HG03064 (cell line): ENCODE results near the gene NUB1.

Source experiments
- ATAC-seq: cut with Tn5 transposase; IDR thresholded peaks from one replicate; pipeline ENCODE4 v1.9.1; 2021; ENCODE audit warnings: low read depth; ENCODE audit not compliant: unreplicated experiment

Gene NUB1

DNA sequence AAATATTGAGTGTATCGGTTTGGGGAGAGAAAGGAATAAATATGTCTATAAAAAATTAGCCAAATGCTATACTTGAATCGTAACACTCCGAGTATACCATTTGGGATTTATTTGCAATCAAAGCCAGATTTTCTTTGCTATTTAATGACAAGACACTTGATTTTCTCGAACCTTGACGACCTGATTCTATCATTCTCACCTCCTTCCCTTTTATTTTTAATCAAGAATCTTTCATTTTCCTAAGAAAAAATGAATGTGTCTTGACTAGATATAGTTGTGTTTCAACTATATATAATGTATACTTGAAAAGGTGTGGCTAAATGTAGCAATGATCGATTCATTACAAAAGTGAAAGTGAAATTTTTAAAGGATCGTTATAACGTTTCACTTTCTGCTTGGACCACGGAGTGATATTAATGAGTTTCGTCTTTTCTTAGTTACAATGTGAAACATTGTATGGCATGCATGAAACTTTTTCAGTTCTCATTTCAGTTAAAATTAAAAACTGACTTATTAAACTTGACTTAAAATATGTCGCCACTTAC, 562 bp downstream of the NUB1 start:
- ATAC-seq, result peak; percentile 58

DNA sequence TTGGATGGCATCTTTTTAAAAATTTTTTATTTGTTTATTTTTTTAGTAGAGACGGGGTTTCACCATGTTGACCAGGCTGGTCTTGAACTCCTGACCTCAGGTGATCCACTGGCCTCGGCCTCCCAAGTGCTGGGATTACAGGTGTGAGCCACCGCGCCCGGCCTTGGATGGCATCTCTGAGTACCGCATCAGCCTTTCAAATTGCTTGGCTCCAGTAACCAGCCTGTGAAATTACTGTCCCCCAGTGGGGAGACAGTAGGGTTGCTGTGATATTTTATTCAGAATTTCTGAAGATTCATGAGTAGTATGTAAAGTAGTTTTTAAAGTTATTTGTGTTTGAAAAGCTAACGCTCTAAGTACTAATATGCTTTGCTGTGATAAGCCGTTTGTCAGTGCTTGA, 1.2 kb downstream of the NUB1 start:
- ATAC-seq, result no peak

DNA sequence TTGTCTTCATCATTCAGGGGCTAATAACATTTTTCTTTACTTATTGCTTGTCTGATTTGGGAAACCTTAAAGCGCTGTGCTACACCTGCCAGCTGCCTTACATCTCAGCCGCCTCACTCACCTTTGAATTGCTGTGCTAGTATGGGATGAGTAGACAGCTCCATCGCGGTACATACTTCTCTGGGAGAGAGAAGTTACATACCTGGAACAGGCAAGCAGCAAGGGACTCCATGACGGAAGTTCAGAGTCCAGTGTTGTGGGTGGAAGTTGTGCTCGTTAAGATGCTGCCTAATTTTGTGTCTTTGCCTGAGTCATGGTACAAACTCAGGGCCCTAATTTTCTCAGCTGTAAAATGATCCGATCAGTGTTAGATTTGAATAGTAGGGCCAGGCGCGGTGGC, 1.9 kb downstream of the NUB1 start:
- ATAC-seq, result no peak

DNA sequence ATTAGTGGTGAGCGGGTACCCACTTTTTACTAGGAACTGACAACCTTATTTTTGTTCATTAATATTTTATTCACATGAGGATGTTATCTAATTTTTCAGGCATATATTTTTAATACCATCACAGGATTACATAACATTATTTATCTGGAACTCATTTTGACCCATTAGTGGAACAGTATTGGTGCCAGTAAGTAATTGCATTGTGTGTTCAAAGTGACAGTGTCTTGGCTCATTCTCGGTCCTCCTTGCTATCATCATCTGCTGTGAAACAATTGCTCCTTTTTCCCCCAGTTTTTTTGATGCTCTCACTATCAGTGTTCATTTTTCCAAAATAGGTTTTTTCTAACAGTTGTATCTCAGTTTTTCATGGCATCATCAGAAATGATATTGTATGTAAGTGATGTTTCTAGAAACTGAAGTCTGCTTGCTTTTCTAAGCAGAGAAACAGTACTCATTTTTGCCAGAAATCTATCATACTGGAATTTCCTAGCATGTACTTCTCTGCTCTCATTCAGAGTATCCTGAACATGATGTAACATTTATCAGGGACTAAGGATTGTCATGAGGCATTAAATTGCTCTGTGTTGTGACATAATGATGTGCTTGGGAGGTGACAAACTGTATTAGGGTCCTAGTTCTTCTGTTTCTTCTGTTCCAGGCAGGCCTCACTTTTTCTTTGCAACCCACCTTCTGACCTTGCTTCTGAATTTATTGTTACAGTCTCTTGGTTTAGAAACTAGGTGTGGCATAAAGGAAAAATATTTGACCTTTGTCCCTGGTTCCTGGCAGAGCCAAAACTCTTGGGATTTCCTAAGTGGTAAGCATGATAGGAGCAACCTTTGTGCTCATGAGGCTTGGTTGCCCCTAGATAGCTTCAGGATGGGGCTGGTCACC, 4.2 kb downstream of the NUB1 start:
- ATAC-seq, result no peak

DNA sequence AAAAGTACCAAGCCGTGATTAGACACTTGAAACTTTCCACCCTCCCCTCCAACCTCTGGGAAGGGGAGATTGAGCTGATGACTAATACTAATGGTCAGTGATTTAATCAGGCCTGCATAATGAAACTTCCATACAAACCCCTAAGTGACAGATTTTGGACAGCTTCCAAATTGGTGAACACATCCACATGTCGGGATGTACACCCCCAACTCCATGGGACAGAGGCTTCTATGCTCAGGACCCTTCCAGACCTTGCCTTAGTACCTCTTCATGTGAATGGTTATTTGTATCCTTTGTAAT, 4.8 kb downstream of the NUB1 start:
- ATAC-seq, result no peak

DNA sequence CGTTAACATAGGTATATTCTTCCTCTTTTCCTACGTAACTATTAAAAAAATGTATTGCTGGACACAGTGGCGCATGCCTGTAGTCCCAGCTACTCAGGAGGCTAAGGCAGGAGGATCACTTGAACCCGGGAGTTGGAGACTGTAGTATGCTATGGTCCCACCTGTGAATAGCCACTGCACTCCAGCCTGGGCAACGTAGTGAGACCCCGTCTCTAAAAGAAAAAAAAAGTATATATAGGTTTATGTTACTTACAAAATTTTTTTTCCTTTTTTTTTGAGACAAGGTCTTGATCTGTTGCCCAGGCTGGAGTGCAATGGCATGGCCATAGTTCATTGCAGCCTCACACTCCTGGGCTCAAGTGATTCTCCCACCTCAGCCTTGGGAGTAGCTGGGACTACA, 5.6 kb downstream of the NUB1 start:
- ATAC-seq, result no peak

DNA sequence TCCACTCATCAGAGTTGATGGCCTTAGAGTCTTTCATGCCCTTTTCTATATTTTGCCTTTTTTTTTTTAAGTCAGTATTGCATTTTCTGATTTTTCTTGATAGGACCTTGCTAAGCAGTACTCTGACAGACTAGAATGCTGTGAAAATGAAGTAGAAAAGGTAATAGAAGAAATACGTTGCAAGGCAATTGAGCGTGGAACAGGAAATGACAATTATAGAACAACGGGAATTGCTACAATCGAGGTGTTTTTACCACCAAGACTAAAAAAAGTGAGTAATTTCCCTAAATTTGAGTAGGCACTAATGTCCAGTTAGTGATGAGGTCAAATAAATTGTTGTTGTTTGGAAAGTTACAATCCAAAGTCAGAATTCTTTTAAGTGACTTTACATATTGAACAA, 7.4 kb downstream of the NUB1 start:
- no peak for ATAC-seq

DNA sequence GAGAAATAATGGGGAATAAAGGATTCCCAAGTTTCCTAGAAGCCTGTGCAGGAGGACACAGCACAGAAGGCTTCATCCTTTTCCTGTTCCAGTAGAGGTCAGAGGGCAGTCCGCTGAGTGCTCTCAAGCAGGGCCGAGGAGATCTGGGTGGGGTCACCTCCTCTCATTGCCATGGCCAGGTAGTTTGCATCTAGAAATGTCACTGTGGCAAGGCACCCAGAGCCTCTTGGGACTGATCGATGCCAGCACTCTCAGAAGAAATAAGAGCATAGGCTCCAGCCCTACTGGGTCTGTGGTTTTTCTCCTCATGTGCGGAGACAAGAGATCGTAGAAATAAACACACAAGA, 7.9 kb downstream of the NUB1 start:
- peak; percentile 37 for ATAC-seq

DNA sequence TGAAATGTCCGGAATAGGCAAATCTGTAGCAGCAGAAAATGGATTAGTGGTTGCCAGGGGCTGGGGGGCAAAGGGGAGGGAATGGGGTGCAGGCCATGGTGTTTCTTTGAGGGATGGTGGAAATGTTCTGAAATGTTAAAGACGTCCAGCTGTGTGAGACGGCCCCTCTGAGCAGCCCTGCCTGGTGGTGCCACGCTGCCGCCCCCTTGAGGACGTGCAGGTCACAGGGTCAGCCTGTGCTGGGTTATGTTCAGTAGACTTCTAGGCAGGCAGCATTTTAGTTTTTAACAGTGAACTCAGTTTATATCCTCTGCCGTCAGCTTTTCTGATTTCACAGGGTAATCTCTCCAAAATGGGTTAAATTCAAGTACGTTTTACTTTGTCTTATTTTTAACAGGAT, 9.4 kb downstream of the NUB1 start:
- no peak for ATAC-seq

DNA sequence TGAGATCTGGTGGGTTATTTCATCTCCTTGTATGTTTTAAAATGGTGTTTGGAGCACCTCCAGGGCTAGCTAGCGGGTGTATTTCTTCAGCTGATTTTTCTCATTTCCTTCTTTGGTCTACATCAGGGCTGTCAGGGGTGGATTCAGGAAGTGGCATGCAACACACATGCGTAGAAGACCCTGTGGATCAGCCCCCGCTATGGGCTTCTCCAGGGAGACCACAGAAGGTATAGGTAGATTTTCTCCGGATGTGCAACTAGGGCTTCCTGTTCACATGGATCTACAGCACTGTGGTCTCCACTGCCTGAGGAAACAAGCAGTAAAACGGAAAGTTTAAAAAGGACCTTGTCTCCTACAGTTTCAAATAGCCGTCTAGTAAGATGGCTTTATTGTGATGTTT, 10.4 kb downstream of the NUB1 start:
- no peak for ATAC-seq

DNA sequence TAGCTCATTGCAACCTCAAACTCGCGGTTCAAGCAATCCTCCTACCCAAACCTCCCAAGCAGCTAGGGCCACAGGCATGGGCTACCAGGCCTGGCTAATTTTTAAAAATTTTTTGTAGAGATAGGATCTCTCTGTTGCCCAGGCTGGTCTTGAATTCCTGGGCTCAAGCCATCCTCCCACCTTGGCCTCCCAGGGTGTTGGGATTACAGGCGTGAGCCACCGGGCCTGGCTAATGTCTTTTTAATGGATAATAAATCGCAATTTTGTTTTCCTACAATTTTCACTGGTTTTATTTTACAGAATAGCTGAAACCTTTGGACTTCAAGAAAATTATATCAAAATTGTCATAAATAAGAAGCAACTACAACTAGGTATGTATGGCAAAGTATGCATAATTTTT, 10.9 kb downstream of the NUB1 start:
- no peak for ATAC-seq

DNA sequence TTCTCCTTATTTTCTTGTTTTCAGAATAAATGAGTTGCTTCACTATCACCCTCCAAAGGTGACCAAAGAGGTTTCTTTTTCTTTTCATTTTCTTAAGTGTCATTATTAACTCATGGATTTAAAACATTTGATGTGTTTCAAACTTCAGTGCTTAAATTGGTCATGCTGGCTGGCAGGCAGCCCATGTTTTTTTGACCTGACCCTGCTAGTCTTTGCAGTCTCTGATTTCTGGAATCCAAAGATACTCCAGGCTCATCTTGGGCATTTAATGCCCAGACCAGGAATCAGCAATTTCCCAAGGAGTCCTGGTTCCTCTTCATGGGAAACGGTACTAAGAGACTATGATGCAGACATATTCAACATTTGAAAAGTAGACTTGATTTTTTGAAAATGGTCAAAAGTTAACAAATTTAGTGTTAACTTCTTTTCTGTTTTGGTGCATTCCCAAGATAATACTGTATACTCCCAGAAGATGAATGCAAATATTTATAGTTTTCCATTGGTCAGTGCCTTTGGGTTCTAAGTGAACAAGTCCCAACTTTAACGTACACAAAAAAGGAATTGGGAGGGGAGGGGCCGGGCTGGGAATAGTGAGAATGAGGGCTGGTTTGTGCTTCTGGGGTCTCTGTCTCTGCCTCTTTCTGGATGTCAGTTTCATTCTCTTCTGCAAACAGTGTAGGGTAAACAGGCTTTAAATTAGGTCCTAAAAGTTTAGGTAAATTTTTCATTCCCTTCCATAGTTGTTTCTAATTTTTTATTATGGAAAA, 19.8 kb downstream of the NUB1 start:
- no peak for ATAC-seq

DNA sequence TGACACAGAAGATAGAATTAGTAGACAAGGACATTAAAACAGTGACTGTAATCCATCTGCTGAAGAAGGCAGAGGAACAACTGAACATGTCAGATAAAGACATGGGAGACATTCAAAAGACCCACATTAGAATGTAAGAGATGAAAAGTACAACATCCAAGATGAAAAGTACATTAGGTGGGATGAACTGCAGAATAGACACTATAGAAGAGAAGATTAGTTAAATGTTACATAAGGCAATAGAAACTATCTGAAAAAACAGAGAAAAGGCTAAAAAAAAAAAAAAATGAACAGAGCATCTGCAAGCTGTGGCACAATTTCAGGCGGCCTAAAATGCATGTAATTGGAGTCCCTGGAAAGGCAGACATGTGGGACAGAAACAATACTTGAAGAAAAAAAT, 21.6 kb downstream of the NUB1 start:
- no peak for ATAC-seq

DNA sequence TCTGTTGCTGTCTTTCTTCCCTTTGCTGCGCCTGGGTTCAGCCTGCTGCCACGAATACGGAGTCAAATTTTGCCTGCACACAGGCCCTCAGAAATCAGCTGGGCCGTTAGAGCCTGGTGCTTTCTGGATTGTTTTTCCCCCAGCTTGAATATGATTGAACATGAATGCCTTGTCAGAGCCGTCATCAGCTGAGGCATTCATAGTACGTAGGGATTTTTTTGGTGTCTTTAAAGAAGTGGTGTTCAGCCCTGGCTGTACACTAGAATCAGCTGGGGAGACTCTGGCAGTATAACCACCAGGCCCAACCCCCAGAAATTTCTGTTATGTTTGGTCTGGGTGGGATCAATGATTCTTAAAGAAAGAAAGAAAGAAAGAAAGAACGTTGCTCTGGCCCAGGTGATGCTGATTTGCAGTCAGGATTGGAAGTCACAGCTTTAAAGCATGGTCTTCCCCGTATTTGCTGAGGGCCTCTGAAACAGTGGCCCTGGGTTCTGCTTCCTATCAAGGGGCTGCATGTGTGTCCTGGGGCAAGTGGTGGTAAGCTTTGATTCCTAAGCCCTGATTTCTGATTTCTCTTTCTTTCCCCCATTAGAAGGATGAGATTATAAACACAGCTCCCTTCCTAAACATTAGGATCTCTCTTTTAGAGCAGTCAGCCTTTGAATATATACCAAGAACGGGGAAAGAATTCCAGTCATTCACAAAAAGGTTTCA, 24.7 kb downstream of the NUB1 start:
- ATAC-seq, result no peak

DNA sequence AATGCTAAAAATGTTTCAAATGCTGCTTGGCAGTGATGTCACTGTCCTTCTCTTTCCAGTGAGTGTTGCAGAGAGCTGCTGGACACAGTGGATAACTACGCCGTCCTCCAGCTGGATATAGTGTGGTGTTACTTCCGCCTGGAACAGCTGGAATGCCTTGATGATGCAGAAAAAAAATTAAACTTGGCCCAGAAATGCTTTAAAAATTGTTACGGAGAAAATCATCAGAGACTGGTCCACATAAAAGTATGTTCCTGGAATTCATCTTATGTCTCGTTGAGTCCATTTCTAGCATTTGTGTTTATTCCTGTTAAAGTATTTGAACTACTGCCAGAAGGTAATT, 25.2 kb downstream of the NUB1 start:
- ATAC-seq, result no peak

DNA sequence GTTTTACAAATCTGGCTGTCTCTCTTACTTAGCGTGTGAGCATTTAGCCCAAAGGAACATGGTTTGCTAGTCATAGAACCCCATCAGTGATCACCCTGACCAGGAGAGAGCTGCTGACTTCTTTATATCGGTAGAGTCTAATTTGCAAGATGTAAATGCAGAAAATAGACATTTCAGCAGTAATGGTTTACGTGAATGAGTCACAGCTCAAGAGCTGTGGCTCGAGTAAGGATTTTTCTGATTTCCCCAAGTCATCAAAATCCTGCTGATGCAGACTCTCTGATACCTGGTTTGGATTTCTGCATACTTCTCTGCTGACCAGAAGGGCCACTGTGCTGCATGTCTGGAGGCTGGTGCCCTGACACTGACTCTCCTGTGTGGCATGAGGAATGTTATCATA, 25.7 kb downstream of the NUB1 start:
- ATAC-seq, result no peak

DNA sequence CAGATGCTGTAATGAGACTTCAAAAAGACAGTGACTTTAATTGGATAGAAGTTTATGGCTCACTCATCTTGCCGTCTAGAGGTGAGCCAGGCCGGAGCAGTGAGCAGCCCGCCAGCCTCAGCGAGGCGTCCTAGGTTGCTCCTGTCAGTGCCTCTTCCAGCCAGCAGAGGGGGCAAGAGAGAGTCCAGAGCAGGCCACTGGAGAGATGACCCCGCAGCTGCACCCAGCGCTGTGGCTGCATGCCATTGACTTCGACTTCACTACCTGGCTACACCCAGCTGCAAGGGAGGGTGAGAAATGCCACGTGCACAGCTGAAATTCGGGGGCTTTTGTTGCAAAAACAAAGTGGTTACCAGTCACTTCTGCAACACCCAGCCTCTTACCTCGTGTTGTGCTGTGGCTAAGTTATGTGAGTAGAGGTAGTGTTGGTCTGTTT, 26.5 kb downstream of the NUB1 start:
- peak; percentile 86 for ATAC-seq

DNA sequence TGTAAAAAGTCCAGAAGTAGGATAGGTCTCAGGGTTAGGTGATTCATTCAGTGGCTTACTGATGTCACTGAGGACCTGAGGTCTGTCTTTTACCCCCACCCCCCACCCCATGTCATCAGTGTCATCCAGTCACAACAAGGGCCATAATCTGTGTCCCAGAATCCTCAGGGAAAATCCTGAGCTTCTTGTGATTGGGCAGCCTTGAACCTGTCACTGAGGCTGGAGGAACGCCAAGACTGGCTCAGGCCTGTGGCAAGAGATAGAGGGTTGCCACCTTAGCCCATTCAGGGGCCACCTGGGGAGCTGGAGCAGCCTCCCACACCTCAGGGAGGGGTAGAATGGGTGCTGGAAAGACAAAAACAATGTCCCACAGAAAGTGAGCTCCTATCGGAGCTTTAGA, 29.7 kb downstream of the NUB1 start:
- ATAC-seq, result no peak

DNA sequence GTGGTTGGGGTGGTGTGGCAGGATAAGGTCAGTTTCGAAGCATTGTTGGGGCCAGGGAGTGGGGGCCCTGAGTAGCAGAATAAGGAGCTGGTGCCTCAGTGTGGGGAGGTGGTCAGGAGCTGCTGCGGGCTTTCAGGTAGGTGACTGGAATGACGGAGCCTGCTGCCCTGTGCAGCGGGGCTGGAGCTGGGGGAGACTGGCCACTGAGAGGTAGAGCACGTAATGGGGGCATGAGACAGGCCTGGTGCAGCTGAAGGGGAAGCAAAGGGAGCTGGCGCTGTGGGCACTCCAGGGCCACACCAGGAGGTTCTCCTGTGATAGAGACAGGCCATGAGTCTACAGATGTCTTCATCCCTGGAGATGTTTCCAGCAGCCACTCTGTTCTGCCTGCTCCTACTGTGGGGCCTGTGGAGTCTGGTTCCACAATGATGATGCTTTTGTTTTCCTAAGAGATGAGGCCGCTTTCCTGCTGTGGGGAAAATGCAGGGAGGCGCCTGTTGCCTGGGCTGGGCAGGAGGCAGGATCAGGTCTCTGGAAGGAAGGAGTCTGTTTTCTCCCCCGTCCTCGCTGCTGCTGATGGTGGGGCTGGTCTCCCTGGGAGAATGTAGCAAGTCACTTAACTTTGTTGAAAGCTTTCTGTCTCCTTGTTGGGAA, 31.1 kb downstream of the NUB1 start:
- ATAC-seq, result no peak

DNA sequence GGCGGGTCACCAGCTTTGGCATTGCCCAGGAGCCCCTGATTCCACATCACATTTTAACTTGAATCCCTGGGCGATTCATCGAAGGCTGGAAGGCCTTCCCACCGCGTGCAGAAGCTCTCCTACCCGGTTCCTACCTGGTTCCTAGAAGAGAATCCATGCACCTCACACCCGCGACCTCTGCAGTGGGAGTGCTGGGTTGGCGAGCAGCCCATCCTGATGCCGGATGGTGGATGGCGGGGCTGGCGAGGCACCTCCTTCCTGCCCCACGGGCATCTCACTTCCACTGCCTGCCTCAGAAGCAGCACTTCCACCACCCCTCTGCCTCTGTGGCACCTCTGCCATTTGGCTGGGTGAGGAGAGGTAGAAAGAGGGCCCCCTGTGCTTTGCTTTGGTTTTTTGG, 32.0 kb downstream of the NUB1 start:
- ATAC-seq, result no peak

DNA sequence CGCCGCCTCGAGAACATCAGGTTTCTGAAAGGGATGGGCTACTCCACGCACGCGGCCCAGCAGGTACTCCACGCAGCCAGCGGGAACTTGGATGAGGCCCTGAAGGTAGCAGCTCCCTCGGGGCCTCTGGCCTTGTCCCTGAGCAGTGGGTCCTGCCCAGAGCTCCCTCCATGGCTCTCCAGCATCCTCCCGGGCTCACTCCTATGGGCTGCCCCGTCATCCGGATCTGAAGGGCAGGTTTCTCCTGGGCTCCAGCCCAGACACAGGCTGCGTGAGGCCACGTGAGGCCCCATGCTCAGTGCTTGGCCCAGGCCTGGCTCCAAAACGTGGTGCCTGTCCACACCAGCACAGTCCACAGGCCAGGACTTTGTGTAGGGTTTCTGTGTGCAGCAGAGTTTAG, 32.5 kb downstream of the NUB1 start:
- ATAC-seq, result no peak
